ENCODE measurements around the gene MAPRE2. TPM values are rescaled to one million over a fixed set of nuclear protein-coding genes. Genes with fewer than 3 reads are reported as not detected.

The MAPRE2 gene
- polyA plus RNA-seq, 1 donor from 2014 or later = 58.9 TPM

GRCh38 chr18:35136248-35136647, 95.0 kb downstream of the MAPRE2 start:
- Histone ChIP-seq H2AFZ (ENCODE audit: low read depth, low read length) (no peak overlapping the region), H3F3A (ENCODE audit: insufficient read depth, low read length, poor library complexity, severe bottlenecking) (no peaks in the 10 kb centered on the region), H3K36me3 (ENCODE audit: insufficient read depth, low read length) (peaks cover 7% of the 10 kb centered on the region), H3K79me2 (replicated peaks; ENCODE audit: insufficient read depth, low read length) (no peaks in the 10 kb centered on the region), H3K9me2 (ENCODE audit: insufficient read depth, low read length) (no peaks in the 10 kb centered on the region), H3K27me3 (ENCODE audit: insufficient read depth, low read depth, low read length) (no peaks in the 10 kb centered on the region), H3K4me3 (ENCODE audit: low read length) (no peak overlapping the region), H3K4me2 (ENCODE audit: low read length) (no peak overlapping the region), H3K9me3 (ENCODE audit: low read length) (no peaks in the 10 kb centered on the region), H3K9ac (ENCODE audit: low read length) (no peak overlapping the region), H4K20me1 (ENCODE audit: insufficient read depth) (no peaks in the 10 kb centered on the region), H3K27ac (ENCODE audit: low read length) (no peak overlapping the region)
- TF ChIP-seq RAD21 (conservative IDR thresholded peaks at IDR 0.05) (no peak), MXI1 (conservative IDR thresholded peaks at IDR 0.05; ENCODE audit: poor library complexity, severe bottlenecking) (no peak), TAF1 (IDR thresholded peaks at IDR 0.05; ENCODE audit: low read depth) (no peak), EP300 (conservative IDR thresholded peaks at IDR 0.05; ENCODE audit: poor library complexity, severe bottlenecking) (no peak), CTCF (IDR thresholded peaks at IDR 0.05; ENCODE audit: poor library complexity, severe bottlenecking) (no peak), EZH2 (IDR thresholded peaks at IDR 0.05; ENCODE audit: borderline replicate concordance, insufficient read depth, low read length, poor library complexity, severe bottlenecking) (no peak), SMC3 (conservative IDR thresholded peaks at IDR 0.05; ENCODE audit: poor library complexity) (no peak), REST (IDR thresholded peaks at IDR 0.05; ENCODE audit: borderline replicate concordance) (no peak)

- Histone ChIP-seq H3K79me2 (replicated peaks; ENCODE audit: insufficient read depth, low read length) (no peaks in the 10 kb centered on the region), H3K4me2 (ENCODE audit: low read length) (no peak overlapping the region), H4K20me1 (ENCODE audit: insufficient read depth) (no peaks in the 10 kb centered on the region), H3K36me3 (ENCODE audit: insufficient read depth, low read length) (peaks cover 7% of the 10 kb centered on the region), H3F3A (ENCODE audit: insufficient read depth, low read length, poor library complexity, severe bottlenecking) (no peaks in the 10 kb centered on the region), H3K27me3 (ENCODE audit: insufficient read depth, low read depth, low read length) (no peaks in the 10 kb centered on the region), H3K27ac (ENCODE audit: low read length) (no peak overlapping the region), H3K9ac (ENCODE audit: low read length) (no peak overlapping the region), H3K4me3 (ENCODE audit: low read length) (no peak overlapping the region), H3K9me2 (ENCODE audit: insufficient read depth, low read length) (no peaks in the 10 kb centered on the region), H2AFZ (ENCODE audit: low read depth, low read length) (no peak overlapping the region), H3K9me3 (ENCODE audit: low read length) (no peaks in the 10 kb centered on the region)
- no peak for TF ChIP-seq CTCF (IDR thresholded peaks at IDR 0.05; ENCODE audit: poor library complexity, severe bottlenecking)
Measured at GRCh38 chr18:35136885-35137284, 95.7 kb downstream of the MAPRE2 start.
